Measurements from ENCODE around the gene APOC1.
"Not testable (repeated sequence)": the region's sequence is repeated elsewhere in the genome, so short reads cannot be mapped to it uniquely, and the experiment has no call there.

APOC1 gene

GRCh38 chr19:44908074-44908835 lies 6.2 kb upstream of the APOC1 start:
- no peak overlapping the region for H3K4me3 ChIP-seq (ENCODE audit: low read length)
- DNase-seq (ENCODE audit: low read depth, low spot score), result no peak

- no peak for DNase-seq (ENCODE audit: low read depth, low spot score)
- no peak overlapping the region for H3K4me3 ChIP-seq (ENCODE audit: low read length)
Observed at GRCh38 chr19:44908836-44909261, 5.6 kb upstream of the APOC1 start.

GRCh38 chr19:44909775-44910174 lies 4.6 kb upstream of the APOC1 start:
- no peak for DNase-seq (ENCODE audit: low read depth, low spot score)
- H3K4me3 ChIP-seq (ENCODE audit: low read length), result no peak overlapping the region

- DNase-seq (ENCODE audit: low read depth, low spot score); H3K4me3 ChIP-seq (ENCODE audit: low read length): not testable (repeated sequence)
Observed at GRCh38 chr19:44911896-44912295, 2.5 kb upstream of the APOC1 start.

GRCh38 chr19:44912854-44913253 lies 1.6 kb upstream of the APOC1 start:
- H3K4me3 ChIP-seq (ENCODE audit: low read length), result no peak overlapping the region
- no peak for DNase-seq (ENCODE audit: low read depth, low spot score)

GRCh38 chr19:44913512-44914432 lies 636 bp upstream of the APOC1 start:
- H3K4me3 ChIP-seq (ENCODE audit: low read length); DNase-seq (ENCODE audit: low read depth, low spot score): not testable (repeated sequence)

- DNase-seq (ENCODE audit: low read depth, low spot score), result no peak
- no peak overlapping the region for H3K4me3 ChIP-seq (ENCODE audit: low read length)
Observed at GRCh38 chr19:44924243-44924725, 9.9 kb downstream of the APOC1 start.

- H3K4me3 ChIP-seq (ENCODE audit: low read length), result no peak overlapping the region
- DNase-seq (ENCODE audit: low read depth, low spot score), result no peak
Observed at GRCh38 chr19:44925114-44925891, 10.9 kb downstream of the APOC1 start.

GRCh38 chr19:44926245-44927077 lies 12.1 kb downstream of the APOC1 start:
- not testable (repeated sequence) for H3K4me3 ChIP-seq (ENCODE audit: low read length); DNase-seq (ENCODE audit: low read depth, low spot score)

- no peak for DNase-seq (ENCODE audit: low read depth, low spot score)
Observed at GRCh38 chr19:44927746-44928145, 13.3 kb downstream of the APOC1 start.

GRCh38 chr19:44930088-44930487 lies 15.7 kb downstream of the APOC1 start:
- no peak overlapping the region for H3K4me3 ChIP-seq (ENCODE audit: low read length)
- no peak for DNase-seq (ENCODE audit: low read depth, low spot score)

More at GRCh38 chr19:44927746-44928145, 13.3 kb downstream of the APOC1 start:
- no peak overlapping the region for H3K4me3 ChIP-seq (ENCODE audit: low read length)

GRCh38 chr19:44931541-44931940 lies 17.1 kb downstream of the APOC1 start:
- H3K4me3 ChIP-seq (ENCODE audit: low read length), result no peak overlapping the region
- DNase-seq (ENCODE audit: low read depth, low spot score), result no peak

- no peak overlapping the region for H3K4me3 ChIP-seq (ENCODE audit: low read length)
- DNase-seq (ENCODE audit: low read depth, low spot score), result no peak
Observed at GRCh38 chr19:44939668-44940067, 25.3 kb downstream of the APOC1 start.

- no peak within 1 kb of the TSS for H3K4me3 ChIP-seq (ENCODE audit: low read length)
- DNase-seq (ENCODE audit: low read depth, low spot score), result no peak
Observed at GRCh38 chr19:44942067-44942571, 27.7 kb downstream of the APOC1 start, which contains the start of gene APOC4. Gene APOC4, plus strand, starts transcription at chr19:44942237. Its CDS starts 41 bp downstream, at chr19:44942278.

GRCh38 chr19:44943801-44944249 lies 29.4 kb downstream of the APOC1 start:
- no peak overlapping the region for H3K4me3 ChIP-seq (ENCODE audit: low read length)
- DNase-seq (ENCODE audit: low read depth, low spot score), result no peak

GRCh38 chr19:44947041-44947581 lies 32.7 kb downstream of the APOC1 start:
- no peak for DNase-seq (ENCODE audit: low read depth, low spot score)
- H3K4me3 ChIP-seq (ENCODE audit: low read length), result no peak overlapping the region

- DNase-seq (ENCODE audit: low read depth, low spot score), result no peak
- H3K4me3 ChIP-seq (ENCODE audit: low read length), result no peak overlapping the region
Observed at GRCh38 chr19:44948237-44948636, 33.8 kb downstream of the APOC1 start.
